Neuron (in vitro differentiated cells): ENCODE data around the gene FGD5.

Experiments used
- H2AFZ ChIP-seq: one replicate; pipeline ENCODE4 v1.6.1; 2013; ENCODE audit warnings: low read depth, mild to moderate bottlenecking, inconsistent platforms, low read length, moderate library complexity
- H3K27me3 ChIP-seq: one replicate; pipeline ENCODE4 v1.6.1; 2013; ENCODE audit warnings: low read length; ENCODE audit not compliant: insufficient read depth
- H3K36me3 ChIP-seq: one replicate; pipeline ENCODE4 v1.6.1; 2013; ENCODE audit warnings: low read length; ENCODE audit not compliant: insufficient read depth
- H3K4me1 ChIP-seq: one replicate; pipeline ENCODE4 v1.6.1; 2013; ENCODE audit warnings: low read length; ENCODE audit not compliant: insufficient read depth
- H3K4me3 ChIP-seq: 2 replicates; pipeline ENCODE4 v1.5.1; 2013; ENCODE audit warnings: mild to moderate bottlenecking, low read length, moderate library complexity
- H3K9me3 ChIP-seq: one replicate; pipeline ENCODE4 v1.6.1; 2013; ENCODE audit warnings: low read length

The FGD5 gene, protein sequence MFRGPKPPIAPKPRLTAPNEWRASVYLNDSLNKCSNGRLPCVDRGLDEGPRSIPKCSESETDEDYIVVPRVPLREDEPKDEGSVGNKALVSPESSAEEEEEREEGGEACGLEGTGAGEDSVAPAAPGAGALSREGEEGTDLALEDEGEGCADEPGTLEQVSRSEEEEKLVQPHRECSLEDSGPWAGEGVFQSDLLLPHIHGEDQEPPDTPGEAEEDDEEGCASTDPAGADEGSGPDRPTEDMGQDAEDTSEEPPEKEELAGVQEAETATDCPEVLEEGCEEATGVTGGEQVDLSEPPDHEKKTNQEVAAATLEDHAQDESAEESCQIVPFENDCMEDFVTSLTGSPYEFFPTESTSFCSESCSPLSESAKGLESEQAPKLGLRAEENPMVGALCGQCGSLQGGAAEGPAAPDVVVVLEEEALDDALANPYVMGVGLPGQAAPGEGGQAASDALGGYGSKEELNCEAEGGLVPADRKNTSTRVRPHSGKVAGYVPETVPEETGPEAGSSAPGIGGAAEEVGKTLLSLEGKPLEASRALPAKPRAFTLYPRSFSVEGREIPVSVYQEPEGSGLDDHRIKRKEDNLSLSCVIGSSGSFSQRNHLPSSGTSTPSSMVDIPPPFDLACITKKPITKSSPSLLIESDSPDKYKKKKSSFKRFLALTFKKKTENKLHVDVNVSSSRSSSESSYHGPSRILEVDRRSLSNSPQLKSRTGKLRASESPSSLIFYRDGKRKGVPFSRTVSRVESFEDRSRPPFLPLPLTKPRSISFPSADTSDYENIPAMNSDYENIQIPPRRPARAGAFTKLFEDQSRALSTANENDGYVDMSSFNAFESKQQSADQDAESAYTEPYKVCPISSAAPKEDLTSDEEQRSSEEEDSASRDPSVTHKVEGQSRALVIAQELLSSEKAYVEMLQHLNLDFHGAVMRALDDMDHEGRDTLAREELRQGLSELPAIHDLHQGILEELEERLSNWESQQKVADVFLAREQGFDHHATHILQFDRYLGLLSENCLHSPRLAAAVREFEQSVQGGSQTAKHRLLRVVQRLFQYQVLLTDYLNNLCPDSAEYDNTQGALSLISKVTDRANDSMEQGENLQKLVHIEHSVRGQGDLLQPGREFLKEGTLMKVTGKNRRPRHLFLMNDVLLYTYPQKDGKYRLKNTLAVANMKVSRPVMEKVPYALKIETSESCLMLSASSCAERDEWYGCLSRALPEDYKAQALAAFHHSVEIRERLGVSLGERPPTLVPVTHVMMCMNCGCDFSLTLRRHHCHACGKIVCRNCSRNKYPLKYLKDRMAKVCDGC (N-terminal part only)

DNA sequence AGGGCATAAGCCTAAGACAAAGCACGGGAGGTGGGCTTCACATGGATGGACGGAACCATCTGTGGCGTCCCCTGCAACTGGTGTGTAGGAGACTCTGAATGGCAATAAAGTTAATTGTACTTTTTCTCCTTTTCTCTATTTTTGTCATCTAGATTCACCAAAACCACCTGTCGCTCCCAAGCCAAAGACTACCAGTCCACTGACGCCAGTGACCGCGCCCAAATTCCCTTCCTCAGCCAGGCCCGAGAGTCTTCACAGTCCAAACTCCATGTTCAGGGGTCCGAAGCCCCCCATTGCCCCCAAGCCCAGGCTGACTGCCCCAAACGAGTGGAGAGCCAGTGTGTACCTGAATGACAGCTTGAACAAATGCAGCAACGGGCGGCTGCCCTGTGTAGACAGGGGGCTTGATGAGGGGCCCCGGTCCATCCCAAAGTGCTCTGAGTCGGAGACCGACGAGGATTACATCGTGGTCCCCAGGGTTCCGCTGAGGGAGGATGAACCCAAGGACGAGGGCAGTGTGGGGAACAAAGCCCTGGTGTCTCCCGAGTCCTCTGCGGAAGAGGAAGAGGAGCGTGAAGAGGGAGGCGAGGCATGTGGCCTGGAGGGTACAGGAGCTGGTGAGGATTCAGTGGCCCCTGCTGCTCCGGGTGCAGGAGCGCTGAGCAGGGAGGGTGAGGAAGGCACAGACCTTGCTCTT is at the start of gene FGD5:
Gene FGD5, plus strand, starts transcription at position 159 of the 697 bp plus-strand sequence. Its CDS starts 110 bp downstream, at position 269.
- no peaks in the 10 kb centered on the region for H3K4me1 ChIP-seq
- no peak within 1 kb of the TSS for H3K4me3 ChIP-seq
- no peak within 1 kb of the TSS for H2AFZ ChIP-seq
- peaks cover 18% of the 10 kb centered on the region for H3K27me3 ChIP-seq
- H3K36me3 ChIP-seq: no peaks in the 10 kb centered on the region
- no peaks in the 10 kb centered on the region for H3K9me3 ChIP-seq

DNA sequence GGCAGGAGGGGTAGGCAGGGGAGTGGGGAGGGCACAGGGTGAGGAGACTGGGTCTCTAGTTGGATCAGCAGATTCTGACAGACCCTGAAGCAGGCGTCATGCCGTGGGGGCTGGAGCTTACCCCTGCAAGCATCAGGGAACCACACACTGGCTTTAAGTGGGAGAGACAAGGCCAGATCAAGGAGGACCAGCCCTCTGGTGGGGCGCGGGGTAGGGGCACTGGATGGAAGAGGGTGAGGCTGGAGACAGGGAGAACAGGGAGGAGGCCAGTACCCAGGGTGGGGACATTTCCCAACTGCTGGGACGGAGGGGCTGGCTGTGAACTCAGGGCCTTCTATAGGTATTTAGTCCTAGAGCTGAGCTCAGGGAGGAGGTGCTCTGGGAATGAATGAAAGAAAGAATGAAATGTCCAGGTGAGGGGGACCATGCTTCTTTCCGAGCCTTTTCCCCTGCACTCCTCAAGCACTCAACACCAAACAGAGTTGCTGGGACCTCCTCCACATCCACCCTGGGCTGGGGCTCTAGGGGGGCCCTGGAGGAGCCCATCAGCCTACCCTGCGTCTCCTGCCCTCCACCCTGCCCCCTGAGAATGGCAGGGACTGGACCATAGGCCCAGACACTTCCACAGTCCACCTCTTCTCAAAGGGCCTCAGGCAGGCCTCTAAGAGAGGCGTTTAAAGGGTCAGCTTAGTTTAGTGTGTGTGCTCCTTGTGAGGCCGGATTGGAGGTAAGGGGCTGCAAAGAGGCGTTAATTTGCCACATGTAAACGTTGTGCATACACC is 49.0 kb upstream of the FGD5 start:
- no peaks in the 10 kb centered on the region for H3K36me3 ChIP-seq
- H3K4me1 ChIP-seq: no peaks in the 10 kb centered on the region
- no peak overlapping the region for H2AFZ ChIP-seq
- no peaks in the 10 kb centered on the region for H3K9me3 ChIP-seq
- peaks cover 18% of the 10 kb centered on the region for H3K27me3 ChIP-seq
- H3K4me3 ChIP-seq: no peak overlapping the region

DNA sequence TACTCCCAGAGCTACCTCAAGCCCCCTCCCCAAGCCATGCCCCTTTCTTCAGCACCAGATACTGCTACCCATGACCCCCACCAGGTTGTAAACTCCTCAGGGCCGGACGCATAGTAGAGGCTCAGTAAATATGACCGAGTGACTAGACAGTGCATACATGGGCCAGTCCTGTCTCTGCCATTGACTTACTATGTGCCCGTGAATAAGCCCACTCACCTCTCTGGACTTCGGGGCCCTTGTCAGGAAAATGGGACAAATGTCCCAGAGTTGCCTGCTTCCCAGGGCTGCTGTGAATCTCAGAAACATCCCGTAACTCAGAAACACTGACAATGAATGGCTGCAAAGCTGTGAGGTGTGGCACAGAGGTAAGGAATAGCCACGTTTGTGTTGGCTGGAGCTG is 48.2 kb upstream of the FGD5 start:
- H3K9me3 ChIP-seq: no peaks in the 10 kb centered on the region
- no peak overlapping the region for H2AFZ ChIP-seq
- H3K36me3 ChIP-seq: no peaks in the 10 kb centered on the region
- H3K4me1 ChIP-seq: no peaks in the 10 kb centered on the region
- peaks cover 16% of the 10 kb centered on the region for H3K27me3 ChIP-seq
- no peak overlapping the region for H3K4me3 ChIP-seq

DNA sequence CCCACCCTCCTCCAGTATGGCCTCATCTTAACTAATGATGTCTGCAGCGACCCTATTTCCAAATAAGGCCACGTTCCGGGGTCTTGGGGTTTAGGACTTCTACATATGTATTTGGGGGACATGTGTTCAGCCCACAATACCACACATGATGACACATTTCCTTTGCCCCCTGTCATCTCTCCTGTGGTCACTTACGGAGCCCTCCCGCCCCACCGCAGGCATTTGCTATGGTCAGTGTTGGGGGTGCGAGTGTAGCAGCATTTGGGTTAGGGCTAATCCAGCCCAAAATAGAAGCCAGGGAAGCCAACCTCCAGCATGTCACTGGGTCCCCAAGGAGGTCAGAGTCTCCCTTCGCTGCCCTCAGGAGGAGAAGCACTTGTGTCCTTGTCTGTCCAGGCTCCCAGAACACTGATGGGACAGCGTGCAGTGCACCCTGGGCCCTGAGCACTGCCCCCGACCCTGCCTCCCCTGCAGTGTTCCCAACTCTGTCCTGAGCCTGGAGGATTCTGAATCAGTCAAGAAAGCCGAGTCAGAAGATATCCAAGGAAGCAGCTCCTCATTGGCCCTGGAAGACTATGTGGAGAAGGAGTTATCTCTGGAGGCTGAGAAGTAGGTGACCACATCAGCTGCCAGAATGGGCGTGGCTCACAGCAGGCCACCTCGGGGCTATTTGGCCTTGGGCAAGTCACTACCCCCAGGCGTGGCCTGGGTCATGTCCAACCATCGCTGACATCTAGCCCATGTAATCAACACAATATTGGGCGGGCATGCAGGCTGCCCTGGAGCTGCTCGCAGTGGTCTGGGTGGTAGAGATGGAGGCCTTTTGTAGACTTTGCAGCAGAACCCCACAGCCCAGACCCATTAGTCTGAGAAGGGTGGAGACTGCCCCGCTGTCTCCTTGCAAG is 46.9 kb upstream of the FGD5 start:
- H3K9me3 ChIP-seq: no peaks in the 10 kb centered on the region
- no peak overlapping the region for H3K4me3 ChIP-seq
- H3K4me1 ChIP-seq: no peaks in the 10 kb centered on the region
- H3K36me3 ChIP-seq: no peaks in the 10 kb centered on the region
- peaks cover 16% of the 10 kb centered on the region for H3K27me3 ChIP-seq
- H2AFZ ChIP-seq: no peak overlapping the region

DNA sequence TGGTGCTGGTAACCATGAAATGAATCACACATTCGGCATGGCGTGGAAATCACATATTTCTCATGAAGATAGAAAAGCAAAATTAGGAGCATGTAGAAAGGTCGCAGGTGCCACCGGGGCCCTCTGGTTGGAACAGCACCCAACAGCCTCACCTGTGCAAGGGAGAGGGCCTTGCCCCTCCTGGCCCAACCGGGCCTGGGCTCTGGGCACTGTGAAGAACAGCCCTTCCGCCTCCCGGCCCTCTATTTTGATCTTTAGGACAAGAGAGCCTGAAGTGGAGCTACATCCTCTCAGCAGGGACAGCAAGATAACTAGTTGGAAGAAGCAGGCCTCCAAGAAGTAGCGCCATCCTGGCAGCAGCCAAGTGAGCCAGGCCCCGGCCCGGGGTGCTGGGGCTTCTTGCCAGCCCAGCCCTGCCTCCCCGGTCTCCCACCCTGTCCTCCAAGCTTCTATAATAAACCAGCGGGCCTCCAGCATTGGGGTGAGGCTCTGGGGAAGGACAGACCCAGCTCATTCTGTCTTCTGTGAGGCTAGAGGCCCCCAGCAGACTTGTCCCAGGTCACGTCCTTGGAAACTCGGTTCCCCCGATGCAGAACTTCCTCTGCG is 46.1 kb upstream of the FGD5 start:
- Histone ChIP-seq H3K9me3 (no peaks in the 10 kb centered on the region), H3K36me3 (no peaks in the 10 kb centered on the region), H3K27me3 (peaks cover 13% of the 10 kb centered on the region), H3K4me1 (no peaks in the 10 kb centered on the region), H3K4me3 (no peak overlapping the region), H2AFZ (no peak overlapping the region)

DNA sequence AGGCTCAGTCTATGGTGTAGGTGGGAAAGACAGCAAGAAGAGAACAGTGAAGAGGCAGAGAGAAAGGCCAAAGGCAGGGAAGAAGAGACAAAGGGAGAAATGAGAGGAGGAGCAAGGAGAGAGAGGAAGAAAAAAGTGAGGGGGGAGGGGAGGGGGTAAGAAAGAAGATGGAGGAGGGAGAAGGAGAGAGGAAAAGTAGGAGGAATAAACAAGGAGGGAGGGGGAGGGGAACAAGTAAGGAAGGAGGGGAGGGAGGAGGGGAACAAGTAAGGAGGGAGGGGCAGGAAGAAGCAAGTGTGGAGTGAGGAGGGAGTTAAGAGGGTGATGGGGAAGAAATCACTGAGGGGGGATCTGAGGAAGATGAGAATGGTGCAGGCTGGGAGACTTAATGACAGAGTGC is 45.5 kb upstream of the FGD5 start:
- Histone ChIP-seq H3K4me1 (no peaks in the 10 kb centered on the region), H2AFZ (no peak overlapping the region), H3K27me3 (peaks cover 11% of the 10 kb centered on the region), H3K36me3 (no peaks in the 10 kb centered on the region), H3K9me3 (no peaks in the 10 kb centered on the region), H3K4me3 (no peak overlapping the region)

DNA sequence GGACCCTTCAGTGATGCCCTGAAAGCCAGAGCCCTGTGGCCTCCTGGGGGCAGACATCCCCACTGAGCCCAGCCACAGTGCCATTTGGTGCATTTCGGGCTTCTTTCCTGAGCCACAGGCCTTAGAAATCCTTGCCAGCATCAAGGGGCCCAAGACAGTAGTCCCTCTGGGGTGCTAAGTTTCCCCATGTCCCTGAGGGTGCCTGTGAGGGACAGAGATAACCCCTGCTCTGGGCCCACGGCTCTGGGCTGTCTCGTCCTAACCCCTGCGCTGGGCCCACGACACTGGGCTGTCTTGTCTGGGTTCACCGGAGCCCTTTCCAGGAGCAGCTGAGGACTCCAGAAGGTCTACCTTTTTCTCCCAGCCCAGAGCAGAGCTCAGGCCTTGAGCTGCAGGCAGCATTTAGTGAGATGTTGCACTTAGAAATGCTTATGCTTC is 45.1 kb upstream of the FGD5 start:
- no peaks in the 10 kb centered on the region for H3K9me3 ChIP-seq
- H3K27me3 ChIP-seq: peaks cover 10% of the 10 kb centered on the region
- H2AFZ ChIP-seq: no peak overlapping the region
- no peaks in the 10 kb centered on the region for H3K4me1 ChIP-seq
- H3K36me3 ChIP-seq: no peaks in the 10 kb centered on the region
- H3K4me3 ChIP-seq: no peak overlapping the region

DNA sequence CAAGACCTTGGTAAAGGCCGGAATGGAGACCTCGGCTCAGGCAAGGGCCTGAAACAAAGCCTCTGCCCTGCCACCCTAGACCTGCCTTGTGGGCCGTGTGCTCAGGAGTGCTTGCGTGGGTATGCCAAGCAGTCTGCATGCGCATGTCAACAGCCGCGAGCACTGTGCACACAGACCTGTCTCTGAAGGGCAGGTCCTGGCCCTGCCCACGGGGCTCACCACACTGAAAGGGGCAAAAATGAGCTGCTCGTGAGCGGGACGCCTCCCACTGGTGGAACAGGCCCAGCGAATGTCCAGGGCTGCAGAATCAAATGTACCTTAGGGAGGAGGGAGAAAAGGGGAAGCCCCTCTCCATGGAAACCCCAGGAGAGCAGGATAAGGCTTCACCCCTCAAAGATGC is 44.3 kb upstream of the FGD5 start:
- H3K4me1 ChIP-seq: no peaks in the 10 kb centered on the region
- no peaks in the 10 kb centered on the region for H3K36me3 ChIP-seq
- no peaks in the 10 kb centered on the region for H3K9me3 ChIP-seq
- H3K27me3 ChIP-seq: peaks cover 10% of the 10 kb centered on the region
- H2AFZ ChIP-seq: no peak overlapping the region
- H3K4me3 ChIP-seq: no peak overlapping the region

DNA sequence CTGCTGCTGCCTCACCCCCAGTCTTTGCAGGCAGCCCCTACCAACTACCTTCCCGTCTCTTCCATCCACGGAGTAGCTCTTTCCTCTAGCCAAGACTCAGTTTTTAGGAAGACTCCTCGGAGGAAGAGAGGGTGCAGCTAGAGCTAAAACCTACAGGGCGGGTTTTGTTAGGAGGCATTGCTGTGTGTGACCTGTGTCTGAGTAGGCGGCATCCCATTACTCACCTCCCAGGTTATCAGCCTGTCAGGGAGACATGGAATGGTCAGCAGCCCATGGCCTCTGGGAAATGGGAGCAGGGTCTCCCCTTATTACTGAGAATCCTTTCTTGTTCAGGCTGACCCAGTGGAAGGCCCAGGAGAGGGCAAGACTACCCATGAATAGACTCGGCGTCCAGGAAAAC is 43.8 kb upstream of the FGD5 start:
- no peak overlapping the region for H2AFZ ChIP-seq
- peaks cover 8% of the 10 kb centered on the region for H3K27me3 ChIP-seq
- H3K36me3 ChIP-seq: no peaks in the 10 kb centered on the region
- no peak overlapping the region for H3K4me3 ChIP-seq
- no peaks in the 10 kb centered on the region for H3K9me3 ChIP-seq
- no peaks in the 10 kb centered on the region for H3K4me1 ChIP-seq

DNA sequence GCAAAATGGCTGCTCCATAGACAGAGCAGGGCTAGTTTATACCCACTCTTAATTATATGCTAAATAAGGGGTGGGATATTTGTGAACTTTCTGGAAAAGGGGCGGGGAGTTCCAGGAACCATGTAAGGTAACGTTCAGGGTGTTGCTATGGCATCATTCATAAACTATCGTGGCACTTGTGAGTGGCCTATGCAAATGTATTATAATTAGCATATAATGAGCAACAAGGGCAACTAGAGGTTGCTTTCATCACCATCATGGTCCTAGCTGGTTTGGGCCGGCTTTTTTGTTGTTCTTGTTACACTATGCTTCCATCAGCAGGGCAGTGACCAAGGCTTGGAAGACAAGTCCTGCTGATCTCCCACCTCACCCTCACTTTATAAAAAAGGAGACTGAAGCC is 43.2 kb upstream of the FGD5 start:
- no peak overlapping the region for H2AFZ ChIP-seq
- no peaks in the 10 kb centered on the region for H3K36me3 ChIP-seq
- no peak overlapping the region for H3K4me3 ChIP-seq
- H3K4me1 ChIP-seq: no peaks in the 10 kb centered on the region
- H3K9me3 ChIP-seq: no peaks in the 10 kb centered on the region
- peaks cover 7% of the 10 kb centered on the region for H3K27me3 ChIP-seq
